Measurements from ENCODE around the gene RAMAC. TPM values are rescaled to one million over a fixed set of nuclear protein-coding genes. Genes with fewer than 3 reads are reported as not detected.
"Not testable (repeated sequence)": the region's sequence is repeated elsewhere in the genome, so short reads cannot be mapped to it uniquely, and the experiment has no call there.

Gene RAMAC
- total RNA-seq, 1 experiment from 2014 or later = 31.8 TPM

DNA sequence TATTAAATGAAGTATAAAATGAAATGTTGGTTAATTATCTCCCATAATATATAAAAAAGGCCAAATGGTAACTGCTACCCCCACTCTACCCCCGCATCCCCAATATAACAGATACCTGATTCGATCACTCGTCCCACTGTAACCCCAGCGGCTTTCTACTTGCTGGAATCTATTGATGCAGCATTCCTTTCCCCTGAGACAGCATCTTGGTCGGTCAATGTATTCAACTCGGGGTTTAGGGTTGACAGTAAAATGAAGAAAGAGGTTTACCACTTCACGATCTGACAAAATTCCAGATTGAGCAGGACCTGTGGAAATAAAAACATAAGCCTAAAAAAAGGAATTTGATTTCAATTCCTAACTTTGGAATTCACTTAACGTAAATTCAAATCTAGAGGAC is 44.0 kb downstream of the RAMAC start:
- H3K4me3 Mint-ChIP-seq (ENCODE audit: unreplicated experiment) = no peak overlapping the region
- no peaks in the 10 kb centered on the region for H3K4me1 Mint-ChIP-seq (ENCODE audit: low read depth, unreplicated experiment)
- H3K9me3 Mint-ChIP-seq (ENCODE audit: unreplicated experiment) = peaks cover 8% of the 10 kb centered on the region
- no peaks in the 10 kb centered on the region for H3K36me3 ChIP-seq (ENCODE audit: control insufficient read depth, insufficient read depth, low read length)
- BruUV-seq (replicated peaks) = no TSS peak
- H3K27ac Mint-ChIP-seq (ENCODE audit: unreplicated experiment) = no peak overlapping the region
- POLR2A ChIA-PET = no interaction called here
- H3K9me3 ChIP-seq = no peaks in the 10 kb centered on the region
- intact Hi-C loops (cut with micrococcal nuclease; ENCODE audit: unreplicated experiment) = no loop called here
- TF ChIP-seq, protein P1, sequence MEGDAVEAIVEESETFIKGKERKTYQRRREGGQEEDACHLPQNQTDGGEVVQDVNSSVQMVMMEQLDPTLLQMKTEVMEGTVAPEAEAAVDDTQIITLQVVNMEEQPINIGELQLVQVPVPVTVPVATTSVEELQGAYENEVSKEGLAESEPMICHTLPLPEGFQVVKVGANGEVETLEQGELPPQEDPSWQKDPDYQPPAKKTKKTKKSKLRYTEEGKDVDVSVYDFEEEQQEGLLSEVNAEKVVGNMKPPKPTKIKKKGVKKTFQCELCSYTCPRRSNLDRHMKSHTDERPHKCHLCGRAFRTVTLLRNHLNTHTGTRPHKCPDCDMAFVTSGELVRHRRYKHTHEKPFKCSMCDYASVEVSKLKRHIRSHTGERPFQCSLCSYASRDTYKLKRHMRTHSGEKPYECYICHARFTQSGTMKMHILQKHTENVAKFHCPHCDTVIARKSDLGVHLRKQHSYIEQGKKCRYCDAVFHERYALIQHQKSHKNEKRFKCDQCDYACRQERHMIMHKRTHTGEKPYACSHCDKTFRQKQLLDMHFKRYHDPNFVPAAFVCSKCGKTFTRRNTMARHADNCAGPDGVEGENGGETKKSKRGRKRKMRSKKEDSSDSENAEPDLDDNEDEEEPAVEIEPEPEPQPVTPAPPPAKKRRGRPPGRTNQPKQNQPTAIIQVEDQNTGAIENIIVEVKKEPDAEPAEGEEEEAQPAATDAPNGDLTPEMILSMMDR (IDR thresholded peaks at IDR 0.05; ENCODE audit: insufficient read depth in 1 of 2, low read depth in 1 of 2, low read length in 1 of 2, severe bottlenecking in 1 of 2, unreplicated experiment in 1 of 2) = no peak
- CTCF ChIA-PET = no interaction called here
- H3K27me3 ChIP-seq (replicated peaks; ENCODE audit: control insufficient read depth, insufficient read depth, low read length) = no peaks in the 10 kb centered on the region
- no peak for DNase-seq
- no peaks in the 10 kb centered on the region for H3K4me1 ChIP-seq
- no peaks in the 10 kb centered on the region for H3K27me3 Mint-ChIP-seq (ENCODE audit: insufficient read depth, unreplicated experiment)
- no peak overlapping the region for H3K4me3 ChIP-seq (ENCODE audit: low read depth, low read length)
- peaks cover 42% of the 10 kb centered on the region for H3K36me3 Mint-ChIP-seq (ENCODE audit: insufficient read depth, unreplicated experiment)

DNA sequence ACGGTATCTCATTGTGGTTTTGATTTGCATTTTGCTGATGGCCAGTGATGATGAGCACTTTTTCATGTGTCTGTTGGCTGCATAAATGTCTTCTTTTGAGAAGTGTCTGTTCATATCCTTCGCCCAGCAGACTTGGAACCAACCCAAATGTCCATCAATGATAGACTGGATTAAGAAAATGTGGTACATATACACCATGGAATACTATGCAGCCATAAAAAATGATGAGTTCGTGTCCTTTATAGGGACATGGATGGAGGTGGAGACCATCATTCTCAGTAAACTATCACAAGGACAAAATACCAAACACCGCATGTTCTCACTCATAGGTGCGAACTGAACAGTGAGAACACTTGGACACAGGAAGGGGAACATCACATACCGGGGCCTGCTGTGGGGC is 45.2 kb downstream of the RAMAC start:
- POLR2A ChIA-PET; intact Hi-C loops (cut with micrococcal nuclease; ENCODE audit: unreplicated experiment): not testable (repeated sequence)

DNA sequence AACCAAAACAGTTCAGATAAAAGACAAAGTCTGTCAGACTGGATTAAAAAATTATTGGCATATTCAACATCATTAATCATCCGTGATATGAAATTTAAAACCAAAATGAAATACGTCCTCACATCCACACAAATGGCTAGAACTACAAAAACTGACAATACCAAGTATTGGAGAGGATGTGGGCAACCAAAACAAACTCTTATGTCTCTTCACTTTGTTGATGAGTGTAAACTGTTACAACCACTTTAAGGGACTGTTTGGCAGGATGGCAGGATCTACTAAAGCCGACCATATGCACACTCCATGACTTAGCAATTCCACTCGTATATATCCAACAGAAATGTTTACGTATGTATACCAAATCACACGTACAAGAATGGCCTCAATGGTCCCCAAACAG is 50.2 kb downstream of the RAMAC start:
- peaks cover 61% of the 10 kb centered on the region for H3K36me3 Mint-ChIP-seq (ENCODE audit: insufficient read depth, unreplicated experiment)

More for the DNA sequence above, 45.2 kb downstream of the RAMAC start:
- H3K4me3 Mint-ChIP-seq (ENCODE audit: unreplicated experiment); CTCF ChIA-PET; H3K9me3 Mint-ChIP-seq (ENCODE audit: unreplicated experiment); H3K27me3 Mint-ChIP-seq (ENCODE audit: insufficient read depth, unreplicated experiment); H3K4me1 Mint-ChIP-seq (ENCODE audit: low read depth, unreplicated experiment); DNase-seq; H3K27ac Mint-ChIP-seq (ENCODE audit: unreplicated experiment); H3K9me3 ChIP-seq; H3K27me3 ChIP-seq (replicated peaks; ENCODE audit: control insufficient read depth, insufficient read depth, low read length); H3K4me3 ChIP-seq (ENCODE audit: low read depth, low read length); BruUV-seq (replicated peaks); H3K36me3 ChIP-seq (ENCODE audit: control insufficient read depth, insufficient read depth, low read length); H3K4me1 ChIP-seq: not testable (repeated sequence)
- peaks cover 42% of the 10 kb centered on the region for H3K36me3 Mint-ChIP-seq (ENCODE audit: insufficient read depth, unreplicated experiment)

More for the DNA sequence above, 50.2 kb downstream of the RAMAC start:
- H3K27ac Mint-ChIP-seq (ENCODE audit: unreplicated experiment) = no peak overlapping the region
- intact Hi-C loops (cut with micrococcal nuclease; ENCODE audit: unreplicated experiment) = no loop called here
- Histone ChIP-seq H3K27me3 (replicated peaks; ENCODE audit: control insufficient read depth, insufficient read depth, low read length) (no peaks in the 10 kb centered on the region), H3K36me3 (ENCODE audit: control insufficient read depth, insufficient read depth, low read length) (no peaks in the 10 kb centered on the region), H3K4me1 (no peaks in the 10 kb centered on the region), H3K9me3 (no peaks in the 10 kb centered on the region), H3K4me3 (ENCODE audit: low read depth, low read length) (no peak overlapping the region)
- no TSS peak for BruUV-seq (replicated peaks)
- TF ChIP-seq, protein P1 (IDR thresholded peaks at IDR 0.05; ENCODE audit: insufficient read depth in 1 of 2, low read depth in 1 of 2, low read length in 1 of 2, severe bottlenecking in 1 of 2, unreplicated experiment in 1 of 2) = no peak
- no peaks in the 10 kb centered on the region for H3K27me3 Mint-ChIP-seq (ENCODE audit: insufficient read depth, unreplicated experiment)
- H3K4me1 Mint-ChIP-seq (ENCODE audit: low read depth, unreplicated experiment) = no peaks in the 10 kb centered on the region
- H3K4me3 Mint-ChIP-seq (ENCODE audit: unreplicated experiment) = no peak overlapping the region
- DNase-seq = no peak
- H3K9me3 Mint-ChIP-seq (ENCODE audit: unreplicated experiment) = peaks cover 5% of the 10 kb centered on the region
- CTCF ChIA-PET = no interaction called here
- POLR2A ChIA-PET = no interaction called here

Measured in Caco-2 (cell line).